IMR-90 (cell line): ENCODE results near the gene SLC37A4. TPM values are rescaled to one million over a fixed set of nuclear protein-coding genes. Genes with fewer than 3 reads are reported as not detected.
A peak's percentile ranks its signal among the peaks of the same experiment; 100 is the strongest.

Source experiments
- ATAC-seq: fragments of 200-7000 bp; cut with Tn5 transposase; 2 replicates; pipeline ENCODE4 v1.9.1; 2020; ENCODE audit warnings: low read depth, mild to moderate bottlenecking, moderate library complexity
- BruUV-seq: library from RNA; stranded (reverse); fragments of 400-500 nt; replicated peaks from 2 replicates; lab custom pipeline; 2021; lab: Mats Ljungman, UMichigan
- CTCF ChIA-PET: fragments of 300-600 bp; formaldehyde crosslinking; extraction: SDS; loops from one replicate; lab custom pipeline; 2021; ENCODE audit warnings: antibody characterized with exemption; lab: Yijun Ruan, JAX
- POLR2A ChIA-PET: fragments of 300-600 bp; sonication (Branson Sonifier 250); formaldehyde crosslinking; loops from one replicate; lab custom pipeline; 2022; ENCODE audit warnings: antibody characterized with exemption; ENCODE audit not compliant: unreplicated experiment; lab: Charles Lee
- DNase-seq: peaks from one replicate; pipeline ENCODE4 v3.0.0; 2013
- H2AFZ ChIP-seq: replicated peaks from 2 replicates; pipeline ENCODE3; 2013; ENCODE audit warnings: low read length, mild to moderate bottlenecking; ENCODE audit not compliant: poor library complexity
- H2AK5ac ChIP-seq: 2 replicates; pipeline ENCODE4 v1.6.1; 2013; ENCODE audit warnings: low read depth, low read length, inconsistent platforms
- H2AK9ac ChIP-seq: replicated peaks from 2 replicates; pipeline ENCODE3; 2013; ENCODE audit warnings: mild to moderate bottlenecking, low read depth, low read length, moderate library complexity; ENCODE audit not compliant: poor library complexity
- H2BK120ac ChIP-seq: 2 replicates; pipeline ENCODE4 v1.6.1; 2013; ENCODE audit warnings: low read depth, low read length, inconsistent platforms
- H2BK15ac ChIP-seq: 3 replicates; pipeline ENCODE4 v1.6.1; 2013; ENCODE audit warnings: low read depth, low read length, inconsistent platforms
- H2BK20ac ChIP-seq: 2 replicates; pipeline ENCODE4 v1.6.1; 2013; ENCODE audit warnings: low read depth, mild to moderate bottlenecking, inconsistent platforms, low read length, moderate library complexity
- H2BK5ac ChIP-seq: 2 replicates; pipeline ENCODE4 v1.6.1; 2013; ENCODE audit warnings: mild to moderate bottlenecking, low read depth, low read length, inconsistent platforms; ENCODE audit not compliant: poor library complexity, severe bottlenecking
- H3K14ac ChIP-seq: replicated peaks from 2 replicates; pipeline ENCODE4 v1.6.1; 2013; ENCODE audit warnings: low read depth, low read length, inconsistent platforms
- H3K18ac ChIP-seq: 2 replicates; pipeline ENCODE4 v1.6.1; 2013; ENCODE audit warnings: low read depth, low read length, control low read depth
- H3K23ac ChIP-seq: 2 replicates; pipeline ENCODE4 v1.6.1; 2013; ENCODE audit warnings: low read depth, low read length, inconsistent platforms
- H3K27ac ChIP-seq: 2 replicates; pipeline ENCODE4 v1.5.1; 2013; ENCODE audit warnings: mild to moderate bottlenecking, control low read depth, low read length; ENCODE audit not compliant: insufficient read depth
- H3K27me3 ChIP-seq: 2 replicates; pipeline ENCODE4 v1.6.1; 2013; ENCODE audit warnings: low read length; ENCODE audit not compliant: control insufficient read depth, insufficient read depth
- H3K36me3 ChIP-seq: 2 replicates; pipeline ENCODE4 v1.6.1; 2013; ENCODE audit warnings: low read length, mixed read lengths; ENCODE audit not compliant: control insufficient read depth, insufficient read depth
- H3K4ac ChIP-seq: 2 replicates; pipeline ENCODE4 v1.6.1; 2013; ENCODE audit warnings: low read depth, low read length, inconsistent platforms
- H3K4me1 ChIP-seq: 2 replicates; pipeline ENCODE4 v1.6.1; 2013; ENCODE audit warnings: low read length, mixed read lengths; ENCODE audit not compliant: control insufficient read depth, insufficient read depth
- H3K4me2 ChIP-seq: 2 replicates; pipeline ENCODE4 v1.6.1; 2013; ENCODE audit warnings: low read depth, mild to moderate bottlenecking, control low read depth, low read length, moderate library complexity
- H3K4me3 ChIP-seq: 2 replicates; pipeline ENCODE4 v1.5.1; 2013; ENCODE audit warnings: low read depth, mild to moderate bottlenecking, control low read depth, low read length, moderate library complexity; ENCODE audit not compliant: insufficient read depth
- H3K56ac ChIP-seq: 2 replicates; pipeline ENCODE4 v1.6.1; 2013; ENCODE audit warnings: low read length, inconsistent platforms; ENCODE audit not compliant: insufficient read depth; ENCODE audit errors: extremely low read depth
- H3K79me1 ChIP-seq, 2 experiments: 2 replicates each; pipeline ENCODE4 v1.6.1; 2013; ENCODE audit warnings: low read length in 2 of 2, inconsistent platforms in 1 of 2, low read depth in 1 of 2
- H3K9ac ChIP-seq: 2 replicates; pipeline ENCODE4 v1.6.1; 2013; ENCODE audit warnings: low read depth, low read length, control low read depth
- H3K9me1 ChIP-seq: 2 replicates; pipeline ENCODE4 v1.6.1; 2013; ENCODE audit warnings: low read length, inconsistent platforms; ENCODE audit not compliant: insufficient read depth
- H3K9me3 ChIP-seq: 2 replicates; pipeline ENCODE4 v1.6.1; 2013; ENCODE audit warnings: low read length; ENCODE audit not compliant: control insufficient read depth, insufficient read depth
- H4K20me1 ChIP-seq: 2 replicates; pipeline ENCODE4 v1.6.1; 2013; ENCODE audit warnings: low read length, inconsistent platforms; ENCODE audit not compliant: insufficient read depth
- H4K5ac ChIP-seq: 2 replicates; pipeline ENCODE4 v1.6.1; 2013; ENCODE audit warnings: mild to moderate bottlenecking, low read depth, low read length, control low read depth
- H4K8ac ChIP-seq, 2 experiments: 2 replicates each; pipeline ENCODE4 v1.6.1; 2013; ENCODE audit warnings: low read depth in 2 of 2, low read length in 2 of 2, control low read depth in 1 of 2, inconsistent platforms in 1 of 2
- H4K91ac ChIP-seq: 2 replicates; pipeline ENCODE4 v1.6.1; 2013; ENCODE audit warnings: low read depth, low read length, inconsistent platforms; ENCODE audit not compliant: insufficient read depth
- BHLHE40 ChIP-seq: fragments of 150-350 bp; IDR thresholded peaks from 2 replicates; pipeline ENCODE4 v1.6.1; 2016; ENCODE audit warnings: mild to moderate bottlenecking, low read depth, low read length
- CEBPB ChIP-seq: IDR thresholded peaks from 2 replicates; pipeline ENCODE4 v1.6.1; 2012; ENCODE audit warnings: low read depth, low read length, improper control_type of control experiment
- FOS ChIP-seq: fragments of 150-350 bp; IDR thresholded peaks from 2 replicates; pipeline ENCODE4 v1.6.1; 2016; ENCODE audit warnings: low read depth, low read length
- MXI1 ChIP-seq: IDR thresholded peaks from 2 replicates; pipeline ENCODE4 v1.6.1; 2012; ENCODE audit warnings: low read depth, mild to moderate bottlenecking, low read length, moderate library complexity, borderline replicate concordance
- NFE2L2 ChIP-seq: fragments of 150-350 bp; IDR thresholded peaks from 2 replicates; pipeline ENCODE4 v1.6.1; 2016; ENCODE audit warnings: low read depth, mild to moderate bottlenecking, low read length
- RAD21 ChIP-seq: IDR thresholded peaks from 2 replicates; pipeline ENCODE4 v1.6.1; 2012; ENCODE audit warnings: low read length, improper control_type of control experiment
- RCOR1 ChIP-seq: IDR thresholded peaks from 2 replicates; pipeline ENCODE4 v1.6.1; 2012; ENCODE audit warnings: mild to moderate bottlenecking, low read length, improper control_type of control experiment; ENCODE audit not compliant: insufficient replicate concordance
- RFX5 ChIP-seq: IDR thresholded peaks from 2 replicates; pipeline ENCODE4 v1.8.0; 2012; ENCODE audit warnings: low read depth, mild to moderate bottlenecking, low read length, moderate library complexity
- SMC3 ChIP-seq: fragments of 150-350 bp; IDR thresholded peaks from 2 replicates; pipeline ENCODE4 v1.6.1; 2016; ENCODE audit warnings: low read depth, mild to moderate bottlenecking, antibody characterized with exemption, low read length, moderate library complexity
- USF2 ChIP-seq: fragments of 150-350 bp; IDR thresholded peaks from 2 replicates; pipeline ENCODE4 v1.6.1; 2017; ENCODE audit warnings: mild to moderate bottlenecking, antibody characterized with exemption, low read length, low read depth
- WGBS, 2 experiments: methylation state at CpG; one replicate each; pipeline versions ENCODE4 v1.1.5 to v1.1.7; 2013; ENCODE audit warnings: missing lambda C conversion rate in 2 of 2; ENCODE audit not compliant: insufficient read length in 1 of 2; ENCODE audit errors: extremely low coverage in 2 of 2; 5-methylcytosine and 5-hydroxymethylcytosine counted together
- dilution Hi-C: fragments of 300-500 bp; cut with HindIII; formaldehyde crosslinking; loops from one replicate; pipeline ENCODE4 v1.14.3; 2018; ENCODE audit warnings: low sequenced_read_pairs; ENCODE audit not compliant: unreplicated experiment
- in situ Hi-C: fragments of 300-500 bp; cut with MboI; formaldehyde crosslinking; loops from 3 replicates; pipeline ENCODE4 v1.14.3; 2019; ENCODE audit warnings: low sequenced_read_pairs, inconsistent platforms, mixed read lengths
- intact Hi-C: fragments of 100-400 bp; cut with micrococcal nuclease; formaldehyde crosslinking; loops from 2 replicates; pipeline ENCODE4 v1.10.0; 2022
- polyA plus RNA-seq, 3 experiments: library from polyadenylated mRNA; depleted of rRNA; stranded (reverse); fragments of >200 nt; gene quantifications; 2 replicates each; pipeline ENCODE4 v1.2.3, GENCODE V29; 2012; ENCODE audit warnings: low replicate concordance in 1 of 3
- total RNA-seq: library from RNA; depleted of rRNA; stranded (reverse); fragments of >200 nt; gene quantifications from 2 replicates; pipeline ENCODE4 v1.2.3, GENCODE V29; 2012

SLC37A4 gene
- total and polyA plus RNA-seq, 2 of the 4 experiments (the other 2 are of a cell fraction), result 7.5 to 14.3 TPM

GRCh38 chr11:119057000-119057769 lies 26.5 kb upstream of the SLC37A4 start, which contains the start of gene HYOU1 (continued):
- no peak for TF ChIP-seq FOS

- Histone ChIP-seq H3K4me2 (peak overlapping the region; percentile 83), H4K5ac (no peak overlapping the region), H3K4ac (peak overlapping the region; percentile 87), H2AK9ac (peak overlapping the region; percentile 97), H3K23ac (peak overlapping the region; percentile 52), H4K20me1 (0 out of 2 replicates have a peak, but pooled peaks cover 5% of the 10 kb centered on the region), H2BK120ac (no peak overlapping the region), H3K9me1 (peaks cover 9% of the 10 kb centered on the region), H3K27ac (peak overlapping the region; percentile 74), H3K14ac (peak overlapping the region; percentile 94), H4K8ac (peak overlapping the region; percentile 59 to 78; a peak in 2 of 4 replicates), H2BK20ac (no peak overlapping the region), H3K9ac (peak overlapping the region; percentile 64), H3K36me3 (peaks cover 36% of the 10 kb centered on the region), H2BK5ac (peak overlapping the region; percentile 47), H3K4me3 (peak overlapping the region; percentile 87), H3K27me3 (no peaks in the 10 kb centered on the region), H3K79me1 (peaks cover 17 to 53% of the 10 kb centered on the region in 2 experiments), H3K18ac (no peak overlapping the region), H3K4me1 (peaks cover 4% of the 10 kb centered on the region; the same call in 1 of the 2 replicates), H2BK15ac (no peak overlapping the region), H2AK5ac (peak overlapping the region; percentile 61), H2AFZ (peak overlapping the region; percentile 98), H4K91ac (peak overlapping the region; percentile 23), H3K56ac (no peak overlapping the region), H3K9me3 (no peaks in the 10 kb centered on the region)
- CTCF ChIA-PET, result no interaction called here
- dilution Hi-C loops (no loop called here), in situ Hi-C loops (no loop called here), intact Hi-C loops (no loop called here)
- ATAC-seq (peak; percentile 6), DNase-seq (peak; percentile 3)
- TF ChIP-seq CEBPB (no peak), RCOR1 (no peak), BHLHE40 (no peak), USF2 (no peak), MXI1 (no peak), RFX5 (no peak), RAD21 (no peak), NFE2L2 (no peak), FOS (no peak), SMC3 (no peak)
- BruUV-seq, result no TSS peak
- POLR2A ChIA-PET, result interaction anchor here (1.5 kb wide), 1 partner anchor 11 kb away, joined by 4 read pairs; the partner anchor contains the start of gene VPS11
- WGBS, 2 experiments, result 1% methylated on average over 37 of the region's 48 CpGs; no CpG with 5 or more reads in 1 of the 2 experiments
These were observed 25.8 kb upstream of the SLC37A4 start for GRCh38 chr11:119056421-119056999.
